Right kidney (tissue), 1 donor: ENCODE results near the gene SVOPL.
"Not testable (repeated sequence)": the region's sequence is repeated elsewhere in the genome, so short reads cannot be mapped to it uniquely, and the experiment has no call there.

Experiments
- DNase-seq: peaks from one replicate; pipeline ENCODE4 v3.0.0-alpha.2; 2016

Gene SVOPL

GRCh38 chr7:138701537-138701923 lies 368 bp upstream of the SVOPL start:
- no peak for DNase-seq

GRCh38 chr7:138699661-138700060 lies 1.5 kb downstream of the SVOPL start:
- no peak for DNase-seq

DNA sequence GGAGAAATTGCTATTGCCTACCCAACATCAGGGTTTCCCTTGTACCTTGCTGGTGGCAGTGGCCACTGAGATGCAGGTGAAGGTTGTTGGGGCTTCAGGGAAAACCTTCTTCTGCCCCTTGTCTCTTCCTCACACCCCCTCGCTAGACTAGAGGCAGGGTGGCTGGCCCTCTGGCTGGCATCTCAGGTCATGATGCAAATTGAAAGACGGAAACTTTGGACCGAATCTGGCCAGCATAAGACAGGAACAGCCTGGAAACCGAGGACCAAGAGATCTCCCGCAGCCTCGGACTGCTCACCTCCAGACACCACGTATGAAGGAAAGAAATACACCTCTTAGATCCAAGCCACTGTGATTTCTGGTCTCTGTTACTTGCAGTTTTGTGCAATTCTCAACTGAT lies 2.9 kb downstream of the SVOPL start:
- no peak for DNase-seq

DNA sequence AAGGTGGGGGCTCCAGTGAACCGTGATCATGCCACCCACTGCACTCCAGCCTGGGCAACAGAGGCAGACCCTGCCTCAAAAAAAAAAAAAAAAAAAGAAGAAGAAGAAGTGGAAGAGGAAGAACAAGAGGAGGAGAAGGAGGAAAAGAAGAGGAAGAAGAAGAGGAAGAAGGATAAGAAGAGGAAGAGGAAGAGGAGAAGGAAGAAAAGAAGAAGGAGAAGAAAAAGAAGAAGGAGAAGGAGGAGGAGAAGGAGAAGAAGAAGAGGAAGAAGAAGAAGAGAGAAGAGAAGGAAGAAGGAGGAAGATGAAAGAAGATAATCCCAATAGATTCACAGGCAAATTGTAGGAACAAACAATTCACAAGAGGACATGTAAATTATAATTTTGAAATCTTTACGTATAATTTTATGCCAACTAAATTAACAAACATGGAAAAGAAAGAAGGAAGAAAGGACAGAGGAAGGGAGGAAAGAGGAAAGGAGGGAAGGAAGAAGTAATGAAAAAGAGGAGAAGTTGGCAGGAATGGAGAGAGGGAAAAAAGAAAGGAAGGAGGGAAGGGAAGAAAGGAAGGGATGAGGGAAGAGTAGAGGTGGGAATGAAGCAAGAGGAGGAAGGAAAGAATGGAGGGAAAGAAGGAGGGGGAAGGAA lies 3.5 kb downstream of the SVOPL start:
- no peak for DNase-seq

GRCh38 chr7:138695776-138696175 lies 5.4 kb downstream of the SVOPL start:
- not testable (repeated sequence) for DNase-seq

GRCh38 chr7:138695106-138695505 lies 6.1 kb downstream of the SVOPL start:
- DNase-seq, result no peak

DNA sequence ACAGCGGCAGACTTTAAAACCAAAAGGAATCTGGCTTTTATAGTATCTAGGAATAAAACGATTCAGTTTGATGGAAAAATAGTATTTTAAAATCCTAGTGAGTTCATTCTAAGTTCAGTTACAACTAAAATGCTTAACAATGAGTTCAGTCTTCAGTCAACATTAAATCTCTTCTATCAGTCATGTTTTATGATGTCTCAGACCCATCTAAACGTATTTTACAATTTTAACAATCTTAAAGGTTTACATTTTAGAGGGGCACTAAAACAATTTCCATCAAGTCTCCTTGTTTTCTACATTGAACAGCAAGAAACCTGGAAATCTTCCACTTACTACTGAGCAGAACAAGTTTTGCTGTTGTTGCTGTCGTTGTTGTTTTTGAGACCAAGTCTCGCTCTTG lies 10.0 kb downstream of the SVOPL start:
- no peak for DNase-seq

DNA sequence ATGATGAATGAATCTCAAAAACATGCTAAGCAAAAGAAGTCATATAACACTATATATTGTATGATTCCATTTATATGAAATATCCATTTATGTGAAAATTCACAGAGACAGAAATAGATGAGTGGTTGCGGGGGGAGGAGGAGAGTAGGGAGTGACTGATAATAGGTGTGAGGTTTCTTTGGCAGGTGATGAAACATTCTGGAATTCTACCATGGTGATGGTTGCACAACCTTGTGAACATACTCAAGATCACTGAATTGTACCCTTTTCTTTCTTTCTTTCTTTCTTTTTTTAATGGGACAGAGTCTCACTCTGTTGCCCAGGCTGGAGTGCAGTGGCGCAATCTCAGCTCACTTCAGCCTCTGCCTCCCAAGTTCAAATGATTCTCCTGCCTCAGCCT lies 10.7 kb downstream of the SVOPL start:
- no peak for DNase-seq

- not testable (repeated sequence) for DNase-seq
Measured at GRCh38 chr7:138688037-138688436, 13.1 kb downstream of the SVOPL start.

DNA sequence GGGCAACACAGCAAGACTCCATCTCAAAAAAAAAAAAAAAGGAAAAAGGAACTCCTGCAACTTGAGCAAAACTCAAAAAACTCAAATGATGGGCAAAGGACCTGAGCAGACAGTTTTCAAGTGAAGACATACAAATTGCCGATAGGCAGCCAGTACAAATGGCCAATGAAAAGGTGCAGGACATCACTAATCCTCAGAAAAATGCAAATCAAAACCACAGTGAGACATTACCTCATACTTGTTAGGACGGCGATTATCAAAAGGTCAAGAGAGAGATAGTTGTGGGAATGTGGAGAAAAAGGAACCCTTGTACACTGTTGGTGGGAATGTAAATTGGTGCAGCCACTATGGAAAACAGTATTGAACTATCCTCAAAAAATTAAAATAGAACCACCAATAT lies 16.8 kb downstream of the SVOPL start:
- no peak for DNase-seq

DNA sequence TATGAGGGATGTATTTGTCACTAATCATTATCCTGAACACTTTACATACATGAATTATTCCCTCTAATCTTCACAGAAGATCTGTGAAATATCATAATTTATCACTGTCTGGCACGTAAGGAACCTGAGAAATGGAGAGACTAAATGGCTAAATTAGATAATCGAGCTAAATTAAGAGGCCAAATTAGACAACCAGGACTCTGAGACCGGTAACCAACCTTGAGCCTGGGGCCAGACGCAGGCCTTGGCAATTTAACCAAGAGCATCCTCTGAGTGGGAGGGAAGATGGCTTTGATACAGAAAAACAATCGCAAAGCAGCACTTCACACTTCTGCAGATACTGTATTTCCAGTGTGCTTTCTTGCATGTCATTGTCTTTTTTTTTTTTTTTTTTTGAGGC lies 21.4 kb downstream of the SVOPL start:
- DNase-seq, result no peak

DNA sequence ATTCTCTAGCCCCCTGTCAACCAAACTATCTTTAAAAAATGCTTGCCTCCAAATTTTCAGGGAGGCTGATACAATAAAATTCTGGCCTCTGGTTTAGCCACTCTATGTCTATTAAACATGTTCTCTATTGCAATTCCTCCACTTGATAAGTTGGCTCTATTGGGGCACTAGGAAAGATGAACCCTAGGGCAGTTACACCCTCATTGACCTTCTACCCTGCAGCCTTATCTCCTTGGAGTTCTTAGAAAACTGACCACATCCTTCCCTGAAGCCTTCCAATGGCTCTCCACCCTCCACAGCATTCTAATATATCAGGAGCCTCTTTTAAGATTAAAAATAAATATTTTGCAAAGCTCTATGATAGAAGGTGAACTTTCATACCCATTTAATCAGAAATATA lies 30.6 kb downstream of the SVOPL start:
- DNase-seq, result no peak

DNA sequence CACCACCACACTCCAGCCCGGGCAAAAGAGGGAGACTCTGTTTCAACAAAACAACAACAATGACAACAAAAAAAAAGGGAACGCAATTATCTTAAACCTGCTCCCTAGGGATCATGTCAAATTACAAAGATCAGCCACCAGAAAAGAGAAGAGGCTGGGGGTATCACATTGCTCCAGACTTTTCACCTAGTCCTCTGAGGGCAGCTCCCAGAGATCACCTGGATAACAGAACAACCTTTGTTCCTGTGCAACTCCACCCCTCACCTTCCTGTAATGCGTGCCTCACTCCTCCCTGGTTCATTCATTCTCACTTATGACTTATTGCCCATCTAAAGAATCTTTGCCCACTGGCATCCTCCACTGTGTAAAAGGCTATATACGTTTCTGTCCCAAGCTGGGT lies 31.8 kb downstream of the SVOPL start:
- DNase-seq, result no peak

GRCh38 chr7:138668946-138669345 lies 32.2 kb downstream of the SVOPL start:
- DNase-seq, result no peak

DNA sequence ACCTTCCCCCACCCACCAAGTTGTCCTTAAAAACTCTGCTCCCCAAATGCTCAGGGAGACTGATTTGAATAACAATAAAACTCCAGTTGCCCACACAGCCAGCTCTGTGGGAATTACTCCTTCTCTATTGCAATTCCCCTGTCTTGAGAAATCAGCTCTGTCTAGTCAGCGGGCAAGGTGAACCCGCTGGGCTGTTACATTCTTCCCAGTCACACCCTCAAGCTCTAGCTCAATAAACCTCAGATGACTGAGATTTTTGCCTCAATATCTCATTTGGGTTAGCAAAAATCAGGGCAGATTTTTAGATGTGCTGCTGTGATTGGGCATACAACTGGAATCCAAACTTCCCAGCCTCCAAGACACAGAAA lies 32.9 kb downstream of the SVOPL start:
- DNase-seq, result no peak

GRCh38 chr7:138667535-138668228 lies 33.5 kb downstream of the SVOPL start:
- DNase-seq, result no peak

GRCh38 chr7:138666385-138666784 lies 34.8 kb downstream of the SVOPL start:
- no peak for DNase-seq

DNA sequence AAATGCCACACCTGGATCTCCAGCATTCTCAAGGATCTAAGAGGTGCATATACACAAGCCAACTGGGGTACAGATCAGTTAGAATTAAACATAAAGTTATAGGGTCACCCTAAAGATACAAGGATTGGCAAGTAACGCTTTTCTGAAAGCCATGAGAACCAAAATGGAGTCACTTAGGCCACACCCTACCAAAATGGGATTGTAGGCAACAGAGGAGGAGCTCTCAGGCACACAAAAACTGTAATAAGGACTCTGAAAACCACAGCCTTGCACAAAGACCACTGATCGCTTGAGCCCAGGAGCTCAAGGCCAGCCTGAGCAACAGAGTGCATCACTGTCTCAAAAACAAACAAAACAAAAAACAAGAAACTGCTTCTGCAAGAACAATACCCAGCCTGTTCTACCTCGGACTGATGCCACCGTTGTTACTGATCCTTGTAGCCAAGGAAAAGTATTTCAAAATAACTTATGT lies 35.5 kb downstream of the SVOPL start:
- no peak for DNase-seq

GRCh38 chr7:138665249-138665648 lies 35.9 kb downstream of the SVOPL start:
- DNase-seq, result no peak

- DNase-seq, result peak; percentile 63
Measured at GRCh38 chr7:138663725-138664710, 37.1 kb downstream of the SVOPL start.

GRCh38 chr7:138662991-138663320 lies 38.2 kb downstream of the SVOPL start:
- no peak for DNase-seq

GRCh38 chr7:138662076-138662990 lies 38.8 kb downstream of the SVOPL start:
- no peak for DNase-seq
